Mesenchymal stem cell (in vitro differentiated cells and primary cell): ENCODE results near the gene ZNF10.

Experiments used
- DNase-seq: peaks from one replicate; pipeline ENCODE4 v3.0.0-alpha.2; 2013
- H2AFZ ChIP-seq: one replicate; pipeline ENCODE4 v1.6.1; 2013; ENCODE audit warnings: low read depth, mild to moderate bottlenecking, control low read depth, inconsistent platforms, low read length, moderate library complexity
- H2AK5ac ChIP-seq: 2 replicates; pipeline ENCODE4 v1.6.1; 2013; ENCODE audit warnings: low read length, moderate library complexity, mild to moderate bottlenecking, inconsistent platforms; ENCODE audit not compliant: severe bottlenecking
- H2BK120ac ChIP-seq: one replicate; pipeline ENCODE4 v1.6.1; 2013; ENCODE audit warnings: low read depth, mild to moderate bottlenecking, inconsistent platforms, low read length, moderate library complexity
- H2BK12ac ChIP-seq, 2 experiments: one replicate each; pipeline ENCODE4 v1.6.1; 2013; ENCODE audit warnings: inconsistent platforms in 2 of 2, low read length in 2 of 2, mild to moderate bottlenecking in 2 of 2, moderate library complexity in 2 of 2, control low read depth in 1 of 2
- H2BK15ac ChIP-seq: one replicate; pipeline ENCODE4 v1.6.1; 2013; ENCODE audit warnings: mild to moderate bottlenecking, low read depth, inconsistent platforms; ENCODE audit not compliant: poor library complexity, severe bottlenecking
- H2BK5ac ChIP-seq: 2 replicates; pipeline ENCODE4 v1.6.1; 2013; ENCODE audit warnings: low read depth, mild to moderate bottlenecking, low read length, control low read depth, inconsistent platforms; ENCODE audit not compliant: poor library complexity, severe bottlenecking
- H3K14ac ChIP-seq, 2 experiments: one replicate each; pipeline ENCODE4 v1.6.1; 2013; ENCODE audit warnings: inconsistent platforms in 2 of 2, low read length in 2 of 2, control low read depth in 1 of 2, mild to moderate bottlenecking in 1 of 2, moderate library complexity in 1 of 2
- H3K18ac ChIP-seq, 2 experiments: one replicate each; pipeline ENCODE4 v1.6.1; 2013; ENCODE audit warnings: inconsistent platforms in 2 of 2, low read length in 2 of 2, control low read depth in 1 of 2, low read depth in 1 of 2, mild to moderate bottlenecking in 1 of 2
- H3K23ac ChIP-seq, 2 experiments: one replicate each; pipeline ENCODE4 v1.6.1; 2013; ENCODE audit warnings: inconsistent platforms in 2 of 2, low read length in 2 of 2, mild to moderate bottlenecking in 2 of 2, moderate library complexity in 2 of 2, control low read depth in 1 of 2
- H3K27ac ChIP-seq: 2 replicates; pipeline ENCODE4 v1.5.1; 2013; ENCODE audit warnings: mild to moderate bottlenecking, moderate library complexity, low read length, control low read depth, inconsistent platforms; ENCODE audit not compliant: poor library complexity, severe bottlenecking
- H3K27me3 ChIP-seq, 2 experiments: 2 replicates each; pipeline versions ENCODE4 v1.6.1 to v1.7.0; 2013; ENCODE audit warnings: low read length in 2 of 2, mild to moderate bottlenecking in 2 of 2, moderate library complexity in 2 of 2, control low read depth in 1 of 2, inconsistent platforms in 1 of 2; ENCODE audit not compliant: control insufficient read depth in 1 of 2, insufficient read depth in 1 of 2
- H3K36me3 ChIP-seq, 2 experiments: 2 replicates each; pipeline versions ENCODE4 v1.6.1 to v1.7.0; 2013; ENCODE audit warnings: low read length in 2 of 2, control low read depth in 1 of 2, inconsistent platforms in 1 of 2, low read depth in 1 of 2, mild to moderate bottlenecking in 1 of 2; ENCODE audit not compliant: insufficient read depth in 2 of 2, control insufficient read depth in 1 of 2
- H3K4ac ChIP-seq, 2 experiments: one replicate each; pipeline ENCODE4 v1.6.1; 2013; ENCODE audit warnings: inconsistent platforms in 2 of 2, low read length in 2 of 2, mild to moderate bottlenecking in 2 of 2, moderate library complexity in 2 of 2, control low read depth in 1 of 2, low read depth in 1 of 2
- H3K4me1 ChIP-seq: 2 replicates; pipeline ENCODE4 v1.6.1; 2013; ENCODE audit warnings: low read depth, low read length, control low read depth; ENCODE audit not compliant: control insufficient read depth, insufficient read depth
- H3K4me2 ChIP-seq: 2 replicates; pipeline ENCODE4 v1.6.1; 2013; ENCODE audit warnings: low read length, mild to moderate bottlenecking, inconsistent platforms; ENCODE audit not compliant: poor library complexity, severe bottlenecking
- H3K4me3 ChIP-seq, 2 experiments: 2 replicates each; pipeline versions ENCODE4 v1.5.1 to v1.7.0; 2013; ENCODE audit warnings: low read length in 2 of 2, mild to moderate bottlenecking in 2 of 2, control low read depth in 1 of 2, low read depth in 1 of 2; ENCODE audit not compliant: insufficient read depth in 1 of 2
- H3K79me1 ChIP-seq: replicated peaks from 2 replicates; pipeline ENCODE4 v1.6.1; 2013; ENCODE audit warnings: mild to moderate bottlenecking, control low read depth, low read length, inconsistent platforms; ENCODE audit not compliant: poor library complexity, severe bottlenecking
- H3K9ac ChIP-seq: 2 replicates; pipeline ENCODE4 v1.7.0; 2013; ENCODE audit warnings: mild to moderate bottlenecking, low read length, moderate library complexity
- H3K9me3 ChIP-seq: 2 replicates; pipeline ENCODE4 v1.7.0; 2013; ENCODE audit warnings: mild to moderate bottlenecking, low read length; ENCODE audit not compliant: control insufficient read depth
- H4K8ac ChIP-seq: one replicate; pipeline ENCODE4 v1.6.1; 2013; ENCODE audit warnings: inconsistent platforms, mild to moderate bottlenecking, low read length, moderate library complexity
- H4K91ac ChIP-seq: one replicate; pipeline ENCODE4 v1.6.1; 2013; ENCODE audit warnings: mild to moderate bottlenecking, low read length, inconsistent platforms
- WGBS: methylation state at CpG from one replicate; pipeline ENCODE4 v1.1.7; 2013; ENCODE audit warnings: mixed read lengths; 5-methylcytosine and 5-hydroxymethylcytosine counted together

Gene ZNF10

GRCh38 chr12:133204264-133204603 is 73.8 kb downstream of the ZNF10 start:
- no CpG with 5 or more reads among the region's 1 CpG for WGBS
- H3K4me2 ChIP-seq: no peak overlapping the region

GRCh38 chr12:133206390-133206789 is 76.0 kb downstream of the ZNF10 start:
- DNase-seq: no peak
- no peak overlapping the region for H3K27ac ChIP-seq
- no peak overlapping the region for H2BK15ac ChIP-seq
- no peaks in the 10 kb centered on the region for H3K27me3 ChIP-seq
- H2AFZ ChIP-seq: no peak overlapping the region
- H3K9ac ChIP-seq: no peak overlapping the region
- no peak overlapping the region for H2BK120ac ChIP-seq
- no peak overlapping the region for H3K4ac ChIP-seq
- H3K79me1 ChIP-seq: no peaks in the 10 kb centered on the region
- H3K4me1 ChIP-seq: no peaks in the 10 kb centered on the region
- H4K8ac ChIP-seq: no peak overlapping the region
- no peak overlapping the region for H2BK12ac ChIP-seq
- no peak overlapping the region for H4K91ac ChIP-seq
- peak overlapping the region in 1 of 2 experiments; percentile 73 for H3K4me3 ChIP-seq
- WGBS: no CpG with 5 or more reads among the region's 2 CpGs
- no peak overlapping the region for H3K23ac ChIP-seq
- H3K14ac ChIP-seq: no peak overlapping the region
- H3K4me2 ChIP-seq: no peak overlapping the region
- H3K18ac ChIP-seq: no peak overlapping the region
- H2AK5ac ChIP-seq: no peak overlapping the region
- peaks cover 3 to 40% of the 10 kb centered on the region in 2 experiments for H3K36me3 ChIP-seq
- no peak overlapping the region for H2BK5ac ChIP-seq
- peaks cover 99% of the 10 kb centered on the region for H3K9me3 ChIP-seq

More at GRCh38 chr12:133204264-133204603, 73.8 kb downstream of the ZNF10 start:
- Histone ChIP-seq H3K27me3 (no peaks in the 10 kb centered on the region), H3K9ac (no peak overlapping the region), H2BK12ac (no peak overlapping the region), H3K36me3 (peaks cover 3 to 51% of the 10 kb centered on the region in 2 experiments), H2AK5ac (no peak overlapping the region), H4K8ac (no peak overlapping the region), H3K4me1 (no peaks in the 10 kb centered on the region), H3K27ac (no peak overlapping the region), H2AFZ (no peak overlapping the region), H3K9me3 (peaks cover 89% of the 10 kb centered on the region), H3K79me1 (no peaks in the 10 kb centered on the region), H3K4ac (no peak overlapping the region), H2BK15ac (no peak overlapping the region), H3K18ac (no peak overlapping the region), H3K14ac (no peak overlapping the region), H4K91ac (no peak overlapping the region), H2BK5ac (no peak overlapping the region), H3K23ac (no peak overlapping the region), H2BK120ac (no peak overlapping the region), H3K4me3 (peak overlapping the region in 1 of 2 experiments; percentile 71)
- no peak for DNase-seq
